GF-D8 (cell line): ENCODE measurements around the gene TENT5C.

Source experiments
- DNase-seq: peaks from one replicate; lab custom pipeline; 2025; lab: John Stamatoyannopoulos, UW

TENT5C gene

GRCh38 chr1:117573386-117574023 is 32.3 kb upstream of the TENT5C start:
- no peak for DNase-seq

- DNase-seq: no peak
These were observed 31.6 kb upstream of the TENT5C start for GRCh38 chr1:117574161-117574835.

- no peak for DNase-seq
These were observed 30.1 kb upstream of the TENT5C start for GRCh38 chr1:117575586-117576225.

- no peak for DNase-seq
These were observed 29.6 kb upstream of the TENT5C start for GRCh38 chr1:117576236-117576635.

- DNase-seq: no peak
These were observed 28.5 kb upstream of the TENT5C start for GRCh38 chr1:117577191-117577885.

- DNase-seq: no peak
These were observed 27.4 kb upstream of the TENT5C start for GRCh38 chr1:117578466-117578865.

- DNase-seq: no peak
These were observed 26.5 kb upstream of the TENT5C start for GRCh38 chr1:117579221-117579906.

GRCh38 chr1:117580436-117580835 is 25.4 kb upstream of the TENT5C start:
- no peak for DNase-seq

- DNase-seq: no peak
These were observed 25.0 kb upstream of the TENT5C start for GRCh38 chr1:117580882-117581281.

GRCh38 chr1:117581391-117581943 is 24.4 kb upstream of the TENT5C start:
- no peak for DNase-seq

GRCh38 chr1:117582451-117582850 is 23.4 kb upstream of the TENT5C start:
- DNase-seq: no peak

- no peak for DNase-seq
These were observed 22.6 kb upstream of the TENT5C start for GRCh38 chr1:117583247-117583646.

GRCh38 chr1:117584181-117584580 is 21.7 kb upstream of the TENT5C start:
- DNase-seq: no peak

GRCh38 chr1:117585086-117585485 is 20.8 kb upstream of the TENT5C start:
- DNase-seq: no peak

GRCh38 chr1:117586337-117586736 is 19.5 kb upstream of the TENT5C start:
- DNase-seq: no peak

- no peak for DNase-seq
These were observed 18.9 kb upstream of the TENT5C start for GRCh38 chr1:117586747-117587498.

- no peak for DNase-seq
These were observed 18.1 kb upstream of the TENT5C start for GRCh38 chr1:117587499-117588356.

- DNase-seq: no peak
These were observed 16.3 kb upstream of the TENT5C start for GRCh38 chr1:117589544-117589943.

- DNase-seq: no peak
These were observed 15.4 kb upstream of the TENT5C start for GRCh38 chr1:117590273-117590925.

GRCh38 chr1:117591252-117591651 is 14.6 kb upstream of the TENT5C start:
- no peak for DNase-seq
